Esophagus (tissue), 2 donors: Measurements from ENCODE around the gene TAP2. TPM values are rescaled to one million over a fixed set of nuclear protein-coding genes. Genes with fewer than 3 reads are reported as not detected.

Experiments used
- H3K27ac ChIP-seq, 2 donors: one replicate each; pipeline ENCODE4 v1.5.1; 2013; ENCODE audit warnings: low read depth in 2 of 2, mild to moderate bottlenecking in 2 of 2, inconsistent platforms in 1 of 2, low read length in 1 of 2, moderate library complexity in 1 of 2
- H3K27me3 ChIP-seq, 2 donors: one replicate each; pipeline ENCODE4 v1.6.1; 2013; ENCODE audit warnings: low read length in 2 of 2, control low read depth in 1 of 2, mild to moderate bottlenecking in 1 of 2; ENCODE audit not compliant: insufficient read depth in 2 of 2, control insufficient read depth in 1 of 2
- H3K36me3 ChIP-seq, 2 donors: one replicate each; pipeline ENCODE4 v1.6.1; 2013; ENCODE audit warnings: low read length in 1 of 2; ENCODE audit not compliant: control insufficient read depth in 2 of 2, insufficient read depth in 2 of 2
- H3K4me1 ChIP-seq, 2 donors: one replicate each; pipeline ENCODE4 v1.6.1; 2013; ENCODE audit warnings: low read length in 1 of 2; ENCODE audit not compliant: control insufficient read depth in 2 of 2, insufficient read depth in 2 of 2
- H3K4me3 ChIP-seq, 2 donors: one replicate each; pipeline ENCODE4 v1.5.1; 2013; ENCODE audit warnings: low read length in 2 of 2, mild to moderate bottlenecking in 2 of 2, low read depth in 1 of 2, moderate library complexity in 1 of 2
- H3K9me3 ChIP-seq, 2 donors: one replicate each; pipeline ENCODE4 v1.6.1; 2013; ENCODE audit warnings: mild to moderate bottlenecking in 2 of 2, low read depth in 1 of 2, low read length in 1 of 2, moderate library complexity in 1 of 2; ENCODE audit not compliant: control insufficient read depth in 2 of 2, insufficient read depth in 1 of 2
- WGBS, 2 donors: extraction: QIAGEN DNeasy Blood & Tissue Kit; methylation state at CpG; one replicate each; pipeline ENCODE4 v1.1.7; 2013; 5-methylcytosine and 5-hydroxymethylcytosine counted together
- polyA plus RNA-seq, 2 donors: library from polyadenylated mRNA; stranded (reverse); fragments of 200-250 nt; gene quantifications; one replicate each; pipeline ENCODE4 v1.2.3, GENCODE V29; 2013
- donor health status: healthy with polysubstance abuse.
- donor health status: Bipolar disorder and iron deficiency.

Gene TAP2
- polyA plus RNA-seq, 2 donors, result 19.3 to 40.5 TPM

GRCh38 chr6:32803416-32803815, 35.1 kb downstream of the TAP2 start:
- H3K27me3 ChIP-seq, result no peaks in the 10 kb centered on the region
- WGBS, 2 donors, result 47 to 74% methylated on average over 2 of the region's 2 CpGs

GRCh38 chr6:32799740-32800139, 38.8 kb downstream of the TAP2 start:
- Histone ChIP-seq H3K4me3 (no peak overlapping the region), H3K27ac (no peak overlapping the region), H3K27me3 (no peaks in the 10 kb centered on the region), H3K36me3 (no peaks in the 10 kb centered on the region), H3K9me3 (peaks cover 0 to 2% of the 10 kb centered on the region in 2 donors), H3K4me1 (no peaks in the 10 kb centered on the region)
- 77 to 85% methylated on average over 3 of the region's 3 CpGs for WGBS, 2 donors

More at GRCh38 chr6:32803416-32803815, 35.1 kb downstream of the TAP2 start:
- Histone ChIP-seq H3K27ac (no peak overlapping the region), H3K4me1 (no peaks in the 10 kb centered on the region), H3K36me3 (no peaks in the 10 kb centered on the region), H3K9me3 (peaks cover 0 to 2% of the 10 kb centered on the region in 2 donors), H3K4me3 (no peak overlapping the region)

DNA sequence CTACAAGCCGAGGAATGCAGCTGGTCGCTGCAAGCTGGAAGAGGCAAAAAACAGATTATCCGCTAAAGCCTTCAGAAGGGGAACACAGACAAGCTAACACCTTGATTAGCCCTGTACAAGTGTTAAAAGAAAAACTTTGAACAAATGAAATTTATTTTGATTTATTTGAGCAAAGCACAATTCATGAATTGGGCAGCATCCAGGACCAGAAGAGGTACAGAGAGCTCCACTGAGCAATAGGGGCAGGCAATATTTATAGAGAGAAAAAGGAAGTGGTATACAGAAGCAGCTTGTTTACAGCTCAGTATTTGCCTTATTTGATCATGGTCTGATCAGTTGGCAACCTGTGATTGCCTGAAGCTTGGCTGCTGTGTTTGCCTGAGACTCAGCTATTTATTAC, 39.4 kb downstream of the TAP2 start:
- Histone ChIP-seq H3K4me3 (no peak overlapping the region), H3K27me3 (peaks cover 0 to 5% of the 10 kb centered on the region in 2 donors), H3K9me3 (peaks cover 0 to 2% of the 10 kb centered on the region in 2 donors), H3K27ac (no peak overlapping the region), H3K4me1 (no peaks in the 10 kb centered on the region), H3K36me3 (no peaks in the 10 kb centered on the region)
- 95 to 98% methylated on average over 3 of the region's 3 CpGs for WGBS, 2 donors

DNA sequence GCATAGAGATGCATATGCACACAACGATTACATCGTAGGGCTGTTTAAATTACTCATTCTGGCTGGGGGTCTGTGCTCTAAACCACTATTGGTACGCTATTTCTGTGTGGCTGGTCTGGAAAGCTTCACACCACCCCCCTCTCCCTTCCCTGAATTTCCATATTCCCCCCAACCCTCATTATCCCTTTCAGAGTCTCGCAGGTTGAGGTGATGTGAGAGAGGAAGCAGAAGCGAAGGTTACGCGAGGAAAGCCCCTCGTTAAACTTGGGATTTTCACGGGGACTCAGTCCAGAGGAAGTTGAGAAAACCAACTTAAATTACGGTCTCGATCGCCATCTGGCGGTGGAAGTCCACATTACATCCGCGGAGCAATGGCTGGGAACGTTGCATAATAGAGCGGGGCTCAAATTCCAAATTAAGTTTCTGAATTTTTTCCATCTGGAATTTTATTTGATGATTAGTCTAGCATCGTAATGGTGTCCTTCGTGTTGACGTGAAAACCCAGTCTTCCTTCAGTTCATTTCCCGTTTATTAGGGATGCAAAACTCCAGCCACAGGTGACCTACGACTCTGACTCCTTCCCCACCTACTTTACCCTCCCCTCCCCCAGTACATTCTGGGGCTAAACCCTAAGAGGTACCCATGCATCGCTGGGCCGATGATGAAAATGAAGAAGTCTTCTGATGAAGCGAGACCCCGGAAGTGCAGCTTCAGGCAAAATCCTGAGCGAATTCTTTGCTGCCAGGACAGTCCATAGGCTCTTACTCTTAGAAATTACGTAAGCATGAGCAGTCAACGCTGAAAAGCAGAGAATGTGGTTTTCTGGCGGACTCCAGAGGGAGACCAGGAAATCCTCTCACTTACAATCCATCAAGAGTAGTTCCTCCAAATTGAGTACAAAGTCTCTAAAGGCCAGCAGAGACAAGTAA, 41.4 kb downstream of the TAP2 start:
- Histone ChIP-seq H3K4me3 (no peak overlapping the region), H3K4me1 (no peaks in the 10 kb centered on the region), H3K9me3 (peaks cover 0 to 2% of the 10 kb centered on the region in 2 donors), H3K27me3 (peaks cover 0 to 5% of the 10 kb centered on the region in 2 donors), H3K36me3 (no peaks in the 10 kb centered on the region), H3K27ac (peak overlapping the region in 1 of 2 donors; percentile 6)
- 8% methylated on average over 30 of the region's 30 CpGs for WGBS, 2 donors

GRCh38 chr6:32794510-32794909, 44.0 kb downstream of the TAP2 start:
- no peaks in the 10 kb centered on the region for H3K36me3 ChIP-seq
- WGBS, 2 donors, result 40 to 77% methylated on average over 2 of the region's 2 CpGs
- H3K4me3 ChIP-seq, result no peak overlapping the region
- H3K27me3 ChIP-seq, result peaks cover 0 to 5% of the 10 kb centered on the region in 2 donors
- peaks cover 0 to 2% of the 10 kb centered on the region in 2 donors for H3K9me3 ChIP-seq
- H3K4me1 ChIP-seq, result no peaks in the 10 kb centered on the region
- H3K27ac ChIP-seq, result no peak overlapping the region

- 77 to 82% methylated on average over 3 of the region's 3 CpGs for WGBS, 2 donors
- H3K9me3 ChIP-seq, result no peaks in the 10 kb centered on the region
- no peak overlapping the region for H3K27ac ChIP-seq
- H3K27me3 ChIP-seq, result peaks cover 0 to 5% of the 10 kb centered on the region in 2 donors
- H3K4me1 ChIP-seq, result no peaks in the 10 kb centered on the region
- H3K4me3 ChIP-seq, result no peak overlapping the region
- no peaks in the 10 kb centered on the region for H3K36me3 ChIP-seq
Measured at GRCh38 chr6:32792901-32793435, 45.6 kb downstream of the TAP2 start.

DNA sequence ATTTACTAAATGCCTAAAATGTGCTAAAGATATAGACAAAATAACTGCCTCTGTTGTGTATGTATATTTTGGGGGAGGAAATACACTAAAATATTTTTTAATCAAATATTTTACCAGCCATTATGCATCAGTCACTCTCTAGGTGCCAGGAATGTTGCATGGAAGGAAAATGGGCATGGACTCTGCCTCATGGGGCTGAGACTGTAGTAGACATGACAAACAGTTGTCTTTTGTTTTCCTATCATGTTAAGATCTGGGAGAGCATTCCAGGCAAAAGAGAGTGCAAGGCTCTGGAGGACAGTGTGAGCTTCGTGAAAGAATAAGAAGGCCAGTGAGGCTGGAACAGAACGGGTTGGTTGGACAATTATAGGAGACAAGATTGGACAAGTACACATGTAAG, 48.2 kb downstream of the TAP2 start:
- 38 to 39% methylated on average over 2 of the region's 2 CpGs for WGBS, 2 donors
- Histone ChIP-seq H3K4me1 (no peaks in the 10 kb centered on the region), H3K36me3 (no peaks in the 10 kb centered on the region)

More for the DNA sequence above, 48.2 kb downstream of the TAP2 start:
- Histone ChIP-seq H3K27ac (no peak overlapping the region), H3K4me3 (no peak overlapping the region), H3K27me3 (peaks cover 0 to 5% of the 10 kb centered on the region in 2 donors), H3K9me3 (no peaks in the 10 kb centered on the region)

Other genes with a start within 250 kb of the TAP2 start
- 10 to 100 TPM in 1 of 2 donors, 1 to 10 TPM in 1; 7.7 to 40.3 TPM for gene HLA-DRB1, start 248.9 kb downstream of the TAP2 start, polyA plus RNA-seq
- gene HLA-DQA1, start 201.3 kb downstream of the TAP2 start, polyA plus RNA-seq, result 10 to 100 TPM in 1 of 2 donors, 1 to 10 TPM in 1; 2.8 to 42.9 TPM
- gene HLA-DQB1, start 172.1 kb downstream of the TAP2 start, polyA plus RNA-seq, result 10 to 100 TPM; 16.5 to 53.2 TPM
- under 1 TPM in 1 of 2 donors, not detected in 1; 0.24 TPM for gene HLA-DQA2, start 97.3 kb downstream of the TAP2 start, polyA plus RNA-seq
- 10 to 100 TPM in 1 of 2 donors, under 1 TPM in 1; 0.51 to 11.9 TPM for gene HLA-DQB2, start 75.2 kb downstream of the TAP2 start, polyA plus RNA-seq
- gene HLA-DOB, start 21.7 kb downstream of the TAP2 start, polyA plus RNA-seq, result 1 to 10 TPM in 1 of 2 donors, under 1 TPM in 1; 0.75 to 1.9 TPM
- 10 to 100 TPM; 63.1 to 66.9 TPM for gene PSMB8, start 5.3 kb upstream of the TAP2 start, polyA plus RNA-seq
- gene TAP1, start 15.0 kb upstream of the TAP2 start, polyA plus RNA-seq, result 10 to 100 TPM; 29.3 to 34.2 TPM
- gene PSMB9, start 15.5 kb upstream of the TAP2 start, polyA plus RNA-seq, result 10 to 100 TPM; 14.5 to 25.5 TPM
- 1 to 10 TPM; 2.5 to 7.3 TPM for gene HLA-DMB, start 102.3 kb upstream of the TAP2 start, polyA plus RNA-seq
- 10 to 100 TPM; 11.3 to 14.4 TPM for gene HLA-DMA, start 114.4 kb upstream of the TAP2 start, polyA plus RNA-seq
- gene BRD2, start 129.9 kb upstream of the TAP2 start, polyA plus RNA-seq, result 10 to 100 TPM; 86.9 to 97.6 TPM
- gene HLA-DOA, start 170.9 kb upstream of the TAP2 start, polyA plus RNA-seq, result 1 to 10 TPM in 1 of 2 donors, under 1 TPM in 1; 0.49 to 1.5 TPM
- gene HLA-DPA1, start 234.9 kb upstream of the TAP2 start, polyA plus RNA-seq, result 10 to 100 TPM in 1 of 2 donors, 1 to 10 TPM in 1; 7.8 to 27.2 TPM
- gene HLA-DPB1, start 237.3 kb upstream of the TAP2 start, polyA plus RNA-seq, result 10 to 100 TPM in 1 of 2 donors, 1 to 10 TPM in 1; 8.7 to 39.1 TPM